Inferior parietal cortex (tissue), 1 donor: Measurements from ENCODE around the gene CEP192.

Source experiments
- DNase-seq: peaks from one replicate; pipeline ENCODE4 v3.0.0-alpha.2; 2016; ENCODE audit errors: extremely low spot score

The CEP192 gene

DNA sequence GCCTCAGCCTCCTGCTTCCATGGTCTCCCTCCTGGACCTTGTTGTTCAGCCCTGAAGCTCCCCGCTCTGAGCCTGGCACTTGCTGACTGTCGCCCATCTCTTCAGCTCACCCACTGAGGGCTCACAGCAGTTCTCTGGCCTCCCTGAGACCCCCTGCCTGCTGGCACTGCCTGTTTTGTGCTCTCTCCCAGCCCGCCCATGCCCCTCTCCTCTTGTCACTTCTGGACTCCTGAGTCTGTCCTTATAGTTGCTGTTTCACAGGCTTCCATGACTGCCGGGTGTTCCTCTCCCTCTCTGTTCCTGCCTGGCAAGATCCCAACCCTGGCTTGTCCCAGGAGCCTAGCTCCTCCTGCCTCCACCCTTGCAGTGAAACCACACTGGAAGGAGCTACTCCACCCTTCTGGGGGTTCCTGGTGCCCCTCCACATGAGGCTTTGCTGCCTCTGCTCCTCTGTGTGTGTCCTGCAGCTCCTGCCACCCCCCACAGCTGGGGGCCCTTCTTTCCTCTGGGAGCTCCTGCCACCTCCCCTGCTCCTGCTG, 110.6 kb downstream of the CEP192 start:
- no peak for DNase-seq

DNA sequence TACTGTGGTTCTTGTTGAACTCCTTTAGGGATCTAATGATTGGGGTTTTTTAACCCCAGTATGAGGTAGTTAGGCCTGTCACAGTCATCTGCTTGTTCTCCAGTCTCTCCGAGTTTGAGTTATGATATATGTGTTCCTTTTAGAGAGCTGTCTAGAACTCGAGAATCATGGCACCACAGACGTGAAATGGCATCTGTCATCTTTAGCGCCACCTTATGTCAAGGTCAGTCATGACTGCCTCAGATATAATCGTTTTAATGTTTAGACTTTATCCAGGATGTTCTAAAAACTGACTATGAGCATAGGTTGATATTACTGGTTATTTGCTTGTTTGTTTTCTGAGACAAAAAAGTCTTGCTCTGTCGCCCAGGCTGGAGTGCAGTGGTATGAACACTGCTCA, 112.2 kb downstream of the CEP192 start:
- no peak for DNase-seq

DNA sequence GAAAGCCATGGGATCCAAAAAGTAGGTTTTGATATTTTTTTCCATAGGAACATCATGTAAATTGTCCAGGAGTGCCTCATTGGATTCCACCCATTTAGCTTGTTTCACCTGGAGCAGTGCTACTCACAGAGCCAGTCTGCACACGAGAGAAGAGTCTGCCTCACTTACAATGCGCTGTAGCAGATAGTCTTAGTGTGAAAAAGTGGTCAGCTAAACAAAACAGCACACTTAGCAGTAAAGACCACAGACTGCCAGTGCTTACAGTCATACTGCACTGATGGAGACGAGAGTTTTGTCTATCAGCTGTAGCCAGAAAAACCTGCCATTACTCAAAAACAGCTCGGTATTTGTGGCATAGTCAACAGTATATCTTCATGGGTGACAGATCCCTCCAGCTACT, 113.9 kb downstream of the CEP192 start:
- DNase-seq: no peak

DNA sequence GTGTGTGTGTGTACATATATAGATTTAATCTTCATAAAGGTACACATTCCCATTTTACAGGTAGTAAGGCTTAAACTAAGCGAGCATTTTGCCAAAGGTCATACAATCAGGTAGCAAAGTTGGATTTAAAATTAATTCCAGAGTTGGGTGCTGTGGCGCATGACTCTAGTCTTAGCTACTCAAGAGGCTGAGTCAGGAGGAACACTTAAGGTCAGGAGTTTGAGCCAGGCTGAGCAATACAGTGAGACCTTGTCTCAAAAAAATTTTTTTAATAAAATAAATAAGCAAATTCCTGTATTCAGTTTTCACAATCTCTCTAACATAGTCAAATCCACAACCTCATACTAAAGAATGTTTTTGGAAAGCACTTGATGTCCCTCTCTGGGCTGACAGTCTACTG, 115.9 kb downstream of the CEP192 start:
- no peak for DNase-seq

DNA sequence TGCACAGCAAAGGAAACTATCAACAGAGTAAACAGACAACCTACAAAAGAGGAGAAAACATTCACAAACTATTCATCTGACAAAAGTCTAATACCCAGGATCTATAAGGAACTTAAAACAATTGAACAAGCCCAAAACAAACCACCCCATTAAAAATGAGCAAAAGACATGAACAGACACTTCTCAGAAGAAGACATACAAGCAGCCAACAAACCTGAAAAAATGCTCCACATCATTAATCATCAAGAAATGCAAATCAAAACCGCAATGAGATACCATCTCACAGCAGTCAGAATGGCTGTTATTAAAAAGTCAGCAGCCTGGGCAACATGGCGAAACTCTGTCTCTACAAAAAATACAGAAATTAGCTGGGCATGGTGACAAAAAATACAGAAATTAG, 117.2 kb downstream of the CEP192 start:
- no peak for DNase-seq

DNA sequence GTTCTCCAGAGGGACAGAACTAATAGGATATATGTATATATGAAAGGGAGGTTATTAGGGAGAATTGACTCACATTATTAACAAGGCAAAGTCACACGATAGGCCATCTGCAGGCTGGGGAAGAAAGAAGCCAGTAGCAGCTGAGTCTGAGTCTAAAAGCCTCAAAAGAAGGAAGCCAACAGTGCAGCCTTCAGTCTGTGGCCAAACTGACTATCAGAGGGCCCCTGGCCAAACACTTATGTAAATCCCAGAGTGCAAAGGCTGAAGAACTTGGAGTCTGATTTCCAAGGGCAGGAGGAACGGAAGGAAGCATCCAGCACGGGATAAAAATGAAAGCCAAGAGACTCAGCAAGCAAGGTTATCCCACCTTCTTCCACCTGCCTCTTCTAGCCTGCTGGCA, 119.4 kb downstream of the CEP192 start:
- no peak for DNase-seq

DNA sequence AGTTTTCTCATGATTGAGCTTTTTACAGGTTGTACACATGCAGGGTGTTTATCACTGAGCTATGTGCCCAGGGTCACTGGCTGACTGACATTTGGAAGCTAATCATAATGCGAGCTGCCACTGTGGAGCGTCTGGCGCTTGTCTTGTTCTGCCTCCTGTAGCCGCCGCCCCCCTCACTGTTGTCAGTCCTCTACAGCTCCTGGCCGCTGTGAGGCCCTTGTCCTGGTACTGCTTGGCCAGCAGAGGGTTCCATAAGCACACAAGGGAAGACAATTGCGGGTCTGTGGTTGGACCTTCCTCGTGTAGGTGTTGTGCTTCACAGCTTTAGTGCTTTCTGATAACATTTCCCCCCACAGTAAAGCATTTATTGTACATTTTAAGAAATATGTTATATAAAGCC, 121.8 kb downstream of the CEP192 start:
- peak; percentile 63 for DNase-seq

DNA sequence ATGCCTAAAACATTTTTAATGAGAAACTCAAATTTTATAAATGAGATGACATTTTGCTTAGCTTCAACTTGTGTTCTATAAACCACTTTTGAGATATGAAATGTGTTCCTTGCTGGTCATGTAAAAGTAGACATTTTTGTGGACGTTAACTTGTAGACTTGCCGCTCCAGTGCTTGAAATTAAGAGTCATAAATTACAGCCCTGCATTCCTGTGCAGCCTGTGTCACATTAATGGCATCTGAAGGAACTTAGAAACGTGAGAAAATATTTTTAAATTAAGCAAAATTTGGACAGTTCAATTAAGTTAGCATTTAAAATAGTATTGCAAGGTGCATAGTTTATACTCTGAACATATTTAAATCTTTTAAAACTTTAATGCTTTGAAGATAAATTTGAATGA, 129.1 kb downstream of the CEP192 start:
- no peak for DNase-seq

DNA sequence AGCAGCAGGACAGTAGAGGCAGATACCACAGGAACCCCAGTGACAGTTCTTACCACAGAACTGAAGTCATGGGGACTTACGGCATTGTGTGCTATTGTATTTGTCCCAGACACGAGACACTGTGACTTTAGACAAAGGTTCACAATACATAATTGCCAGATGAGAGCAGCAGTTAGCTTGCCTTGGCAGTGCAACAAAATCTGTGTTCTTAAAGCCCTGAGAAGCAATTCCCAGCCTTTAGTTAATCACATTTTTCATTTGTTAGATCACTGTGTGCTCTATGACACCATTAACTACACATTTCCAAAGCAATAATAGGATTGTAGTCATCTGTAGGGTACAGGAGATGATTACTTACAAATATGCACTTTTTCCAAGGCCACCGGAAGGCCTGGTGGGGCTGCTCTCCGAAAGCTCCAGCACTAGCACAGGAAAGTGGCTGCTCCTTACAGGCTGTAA, 129.8 kb downstream of the CEP192 start:
- no peak for DNase-seq

DNA sequence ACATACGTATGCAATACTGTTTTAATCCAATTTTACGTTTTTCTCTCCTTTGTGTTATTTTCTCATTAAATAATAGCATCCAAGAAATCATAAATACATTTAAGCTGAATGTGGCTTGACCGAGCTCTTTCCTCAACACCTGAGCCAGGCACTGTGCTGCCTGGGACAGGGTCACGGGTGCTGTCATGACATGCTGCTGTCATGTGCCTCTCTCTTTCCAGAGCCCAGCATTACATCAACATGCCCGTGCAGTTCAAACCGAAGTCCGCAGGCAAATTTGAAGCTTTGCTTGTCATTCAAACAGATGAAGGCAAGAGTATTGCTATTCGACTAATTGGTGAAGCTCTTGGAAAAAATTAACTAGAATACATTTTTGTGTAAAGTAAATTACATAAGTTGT, 133.2 kb downstream of the CEP192 start:
- DNase-seq: no peak

DNA sequence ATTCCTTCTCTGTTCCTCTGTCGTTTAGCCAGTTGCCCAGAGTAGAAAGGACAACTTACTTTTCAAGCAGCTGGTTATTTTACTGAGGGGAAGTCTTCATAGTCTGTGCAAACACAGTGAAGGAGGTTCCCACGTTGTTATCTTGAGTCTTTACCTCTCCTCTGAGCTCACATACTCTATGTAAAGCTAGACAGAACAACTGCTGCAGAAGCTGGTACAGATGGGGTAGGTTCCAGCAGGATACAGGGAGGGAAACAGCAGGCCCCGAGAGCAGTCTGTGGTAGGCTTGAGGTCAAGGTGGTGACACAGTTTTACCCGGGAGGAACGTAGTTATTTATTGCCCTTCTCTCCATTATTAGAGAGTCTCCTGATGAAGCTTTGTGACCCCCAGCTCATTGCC, 134.0 kb downstream of the CEP192 start:
- no peak for DNase-seq

DNA sequence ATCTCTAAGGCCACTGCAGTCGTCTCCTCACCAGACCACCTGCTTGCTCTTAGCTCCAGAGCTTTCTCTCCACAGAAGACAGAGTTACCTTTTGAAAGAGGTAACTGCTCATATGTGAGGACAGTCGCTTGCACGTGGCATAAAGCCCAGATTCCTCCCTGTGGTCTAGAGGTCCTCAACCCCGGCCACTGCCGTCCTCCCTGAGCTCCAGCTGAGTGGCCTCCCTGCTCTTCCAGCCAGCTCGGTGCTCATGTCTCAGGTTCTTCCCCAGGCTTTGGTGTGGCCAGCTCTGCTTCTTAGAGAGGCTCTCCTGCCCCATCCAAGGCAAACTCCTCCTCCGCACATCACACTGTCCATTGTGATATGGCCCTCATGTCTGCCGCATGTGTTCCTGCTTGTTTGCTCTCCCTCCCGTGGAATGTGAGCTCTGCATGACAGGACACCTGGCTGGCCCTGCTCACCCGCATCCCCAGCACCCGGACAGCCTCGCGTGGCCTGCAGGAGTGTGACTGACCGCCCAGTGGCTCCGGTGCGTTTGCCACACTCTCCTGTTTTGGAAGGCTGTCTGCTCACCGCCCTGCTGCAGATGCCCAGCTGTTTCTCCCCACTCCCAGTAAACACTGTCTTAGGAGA, 135.9 kb downstream of the CEP192 start:
- no peak for DNase-seq

DNA sequence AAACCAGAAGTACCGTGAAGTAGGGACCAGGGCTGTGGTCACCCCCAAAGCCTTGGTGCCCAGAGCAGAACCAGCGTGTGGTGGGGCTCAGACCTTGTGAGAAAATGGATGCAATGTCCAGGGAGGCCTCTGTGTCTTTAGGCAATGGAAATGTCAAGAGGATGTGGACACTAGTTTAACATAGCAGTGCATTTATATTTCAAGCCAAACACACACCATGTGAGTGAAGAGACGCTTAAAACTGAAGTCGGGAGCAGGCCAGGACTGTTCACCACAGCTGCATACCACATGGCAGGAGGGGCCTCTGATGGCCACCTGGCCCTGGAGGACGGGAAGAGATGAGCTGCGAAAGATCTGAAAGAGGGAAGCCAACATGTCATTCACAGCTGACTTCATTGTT, 140.1 kb downstream of the CEP192 start:
- DNase-seq: no peak

DNA sequence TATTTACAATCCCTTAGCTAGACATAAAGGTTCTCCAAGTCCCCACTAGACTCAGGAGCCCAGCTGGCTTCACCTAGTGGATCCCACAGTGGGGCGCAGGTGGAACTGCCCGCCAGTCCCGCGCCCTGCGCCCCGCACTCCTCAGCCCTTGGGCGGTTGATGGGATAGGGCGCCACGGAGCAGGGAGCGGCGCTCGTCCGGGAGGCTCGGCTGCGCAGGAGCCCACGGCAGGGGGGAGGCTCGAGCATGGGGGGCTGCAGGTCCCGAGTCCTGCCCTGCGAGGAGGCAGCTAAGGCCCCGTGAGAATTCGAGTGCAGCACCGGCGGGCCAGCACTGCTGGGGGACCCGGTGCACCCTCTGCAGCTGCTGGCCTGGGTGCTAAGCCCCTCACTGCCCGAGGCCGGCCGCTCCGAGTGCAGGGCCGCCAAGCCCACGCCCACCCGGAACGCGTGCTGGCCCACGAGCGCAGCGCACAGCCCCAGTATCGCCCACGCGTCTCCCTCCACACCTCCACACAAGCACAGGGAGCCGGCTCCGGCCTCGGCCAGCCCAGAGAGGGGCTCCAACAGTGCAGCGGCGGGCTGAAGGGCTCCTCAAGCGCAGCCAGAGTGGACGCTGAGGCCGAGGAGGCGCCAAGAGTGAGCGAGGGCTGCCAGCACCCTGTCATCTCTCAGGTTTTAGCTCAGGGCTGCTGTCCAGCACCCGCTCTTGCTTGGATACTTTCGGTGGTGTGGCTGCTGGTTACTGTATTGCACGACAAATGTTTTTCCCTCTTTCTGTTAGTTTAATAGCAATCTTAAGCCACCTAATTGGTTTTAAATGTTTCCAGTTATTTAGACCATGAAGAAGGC, 143.6 kb downstream of the CEP192 start:
- DNase-seq: no peak

DNA sequence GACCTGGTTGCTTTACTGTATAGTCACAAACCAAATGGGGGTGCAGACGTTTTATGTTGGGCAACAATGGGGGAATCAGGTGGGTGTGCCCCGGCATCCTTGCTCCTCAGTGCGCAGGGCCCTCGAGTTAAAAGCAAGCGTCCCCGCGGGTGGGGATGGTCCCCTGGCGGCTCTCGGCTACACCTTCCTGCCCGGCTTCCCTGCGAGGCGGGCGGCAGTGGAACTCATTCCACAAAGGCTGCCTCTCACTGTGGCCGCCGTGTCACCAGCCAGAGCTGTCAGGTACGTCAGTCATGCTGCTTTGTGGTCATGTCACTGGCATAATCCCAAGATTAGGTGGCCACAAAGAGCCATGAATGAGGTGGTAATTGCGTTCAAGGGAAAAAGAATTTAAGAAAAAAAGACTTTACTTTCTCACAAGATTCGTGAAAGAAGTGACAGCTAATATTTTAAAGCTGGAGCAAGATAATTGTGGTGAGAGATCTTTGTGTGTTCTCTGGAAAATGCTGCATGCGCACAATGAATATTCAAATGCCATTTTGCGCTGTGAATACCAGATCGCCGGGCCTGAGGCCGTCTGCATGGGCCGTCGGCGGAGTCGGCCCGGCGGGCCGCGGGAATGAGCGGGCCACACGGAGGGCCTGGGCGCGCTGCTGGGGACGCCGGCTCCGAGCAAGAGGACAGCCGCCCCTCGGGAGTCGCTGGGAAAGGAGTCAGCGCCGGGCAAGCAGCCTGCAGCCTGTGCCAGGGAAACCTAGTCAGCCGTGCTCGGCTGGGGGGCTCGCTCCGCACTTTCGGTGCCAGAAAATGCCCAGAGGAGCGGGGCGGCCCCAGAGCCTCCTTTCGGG, 145.1 kb downstream of the CEP192 start:
- DNase-seq: no peak

DNA sequence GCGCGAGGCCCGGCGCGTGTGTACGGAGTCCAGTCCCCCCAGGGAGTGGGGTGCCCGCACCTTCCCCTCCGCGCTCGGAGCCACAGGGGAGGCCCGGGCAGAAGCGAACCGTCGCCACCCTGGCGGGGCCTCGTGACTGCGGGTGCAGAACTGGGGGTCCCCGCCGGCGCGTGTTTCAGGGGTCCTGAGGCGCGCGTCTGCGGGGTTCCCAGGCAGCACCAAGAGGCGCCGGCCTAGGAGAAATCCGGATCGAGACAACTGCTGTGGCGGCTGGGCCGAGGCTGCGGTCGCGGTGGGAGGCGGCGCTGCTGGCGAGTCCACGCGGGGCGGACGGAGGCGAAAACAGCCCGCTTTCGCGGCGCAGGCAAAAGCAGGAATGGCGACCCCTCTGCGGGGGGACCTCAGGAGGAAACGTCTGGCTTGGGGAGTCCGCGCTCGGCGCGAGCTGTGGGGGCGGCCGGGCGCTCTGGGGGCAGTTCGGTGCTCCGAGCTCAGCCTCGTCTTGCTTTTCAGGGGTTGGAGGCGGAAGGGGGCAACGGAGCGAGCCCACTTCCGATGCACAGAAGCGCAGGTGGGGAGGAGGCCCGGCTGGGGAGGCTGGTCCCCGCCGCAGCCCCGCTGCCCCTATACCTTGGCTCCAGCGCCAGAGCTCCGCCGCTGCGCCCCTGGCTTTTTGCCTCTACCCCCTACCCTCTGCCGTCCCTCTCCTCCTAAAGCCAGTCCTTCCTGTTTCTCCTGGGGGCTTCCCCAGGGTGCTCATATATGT, 145.9 kb downstream of the CEP192 start:
- DNase-seq: no peak

DNA sequence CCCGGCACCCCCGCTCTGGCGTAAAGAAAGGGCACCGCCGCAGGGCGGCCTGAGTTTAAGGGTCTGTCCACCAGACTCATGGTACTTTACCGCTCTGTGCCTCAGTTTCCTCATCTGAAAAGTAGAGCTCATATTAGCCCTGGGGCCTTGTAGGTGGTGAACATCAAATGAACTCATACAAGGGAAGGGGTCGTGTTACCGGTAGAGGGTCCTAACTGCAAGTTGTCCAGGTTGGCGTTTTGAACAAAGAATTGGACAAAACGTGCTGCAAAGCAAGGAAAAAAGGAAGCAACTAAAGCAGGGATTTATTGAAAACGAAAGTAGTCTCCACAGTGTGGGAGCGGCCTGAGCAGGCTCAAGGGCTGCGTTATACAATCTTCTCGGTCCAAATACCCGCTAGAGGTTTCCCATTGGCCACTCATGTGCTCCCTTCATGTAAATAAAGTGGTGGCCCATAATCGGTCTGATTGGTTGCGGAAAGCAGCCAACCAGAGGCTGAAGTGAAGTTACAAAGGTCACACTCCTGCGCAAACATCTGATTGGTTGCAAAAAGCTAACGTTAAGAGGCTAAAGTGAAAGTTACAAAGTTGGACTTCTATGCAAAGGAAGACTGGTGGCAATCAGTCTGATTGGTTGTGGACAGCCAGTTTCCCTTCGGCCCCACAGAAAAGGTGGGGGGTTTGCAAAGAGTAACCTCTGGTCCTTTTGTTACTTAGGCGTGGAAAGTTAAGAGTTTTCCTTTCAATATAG, 146.7 kb downstream of the CEP192 start:
- DNase-seq: no peak

DNA sequence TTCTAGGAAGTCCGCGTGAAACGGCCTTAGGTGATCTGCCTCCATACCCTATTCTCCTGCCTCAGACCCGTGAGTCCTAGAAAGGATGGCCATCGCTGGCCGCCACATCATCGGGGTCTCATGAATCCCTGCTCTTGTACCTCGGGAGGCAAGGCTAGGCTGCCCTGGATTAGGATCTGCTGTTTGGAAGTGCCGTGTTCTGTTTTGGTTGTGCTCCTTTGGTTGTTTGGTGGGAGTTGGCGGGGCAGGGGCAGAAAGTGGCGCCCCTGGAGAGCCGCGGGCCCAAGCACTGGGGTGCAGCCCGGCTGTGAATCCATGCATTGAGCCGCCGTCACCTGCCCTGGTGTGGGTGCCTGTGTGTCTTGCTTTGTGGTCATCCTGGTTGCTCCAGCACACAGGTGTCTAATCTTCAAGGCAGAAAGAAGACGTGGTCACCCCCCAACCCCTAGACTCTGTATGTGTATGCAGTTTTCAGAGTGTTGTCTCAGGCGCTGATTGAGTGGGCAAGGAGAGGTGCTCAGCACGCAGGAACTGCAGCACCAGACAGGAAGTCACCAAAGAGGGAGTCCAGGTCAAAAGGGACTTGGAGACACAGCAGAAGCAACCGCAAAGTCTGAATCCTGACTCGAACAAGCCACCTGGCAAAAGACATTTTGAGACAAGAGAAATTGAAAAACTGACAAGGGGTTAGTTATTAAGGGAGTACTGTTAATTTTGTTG, 147.4 kb downstream of the CEP192 start:
- DNase-seq: no peak

DNA sequence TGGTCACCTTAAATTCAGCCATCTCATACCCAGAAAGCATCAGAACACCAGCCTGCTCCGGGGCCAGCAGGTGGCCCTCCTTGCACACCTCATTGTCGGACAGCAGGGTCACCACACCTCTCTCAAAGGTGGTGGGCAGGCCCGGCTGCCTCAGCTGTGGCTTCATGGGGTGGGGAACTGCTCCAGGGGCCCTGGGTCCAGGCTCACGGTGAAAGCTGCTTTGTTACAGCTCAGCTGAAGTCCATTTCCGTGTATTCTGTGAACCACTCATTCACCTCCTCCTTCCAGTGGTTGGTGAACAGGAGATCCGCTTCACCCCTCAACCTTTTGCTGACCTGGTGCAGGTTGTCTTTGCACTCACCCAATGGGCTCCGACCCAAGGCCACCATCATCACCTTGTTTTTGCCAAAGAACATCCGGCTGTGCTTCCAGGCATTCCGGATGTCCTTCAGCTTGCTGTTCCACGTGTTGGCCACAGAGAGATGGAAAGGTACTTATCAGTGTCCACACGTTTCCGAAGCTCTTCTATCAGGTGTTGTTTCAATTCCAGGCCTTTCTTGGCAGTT, 148.8 kb downstream of the CEP192 start:
- no peak for DNase-seq

DNA sequence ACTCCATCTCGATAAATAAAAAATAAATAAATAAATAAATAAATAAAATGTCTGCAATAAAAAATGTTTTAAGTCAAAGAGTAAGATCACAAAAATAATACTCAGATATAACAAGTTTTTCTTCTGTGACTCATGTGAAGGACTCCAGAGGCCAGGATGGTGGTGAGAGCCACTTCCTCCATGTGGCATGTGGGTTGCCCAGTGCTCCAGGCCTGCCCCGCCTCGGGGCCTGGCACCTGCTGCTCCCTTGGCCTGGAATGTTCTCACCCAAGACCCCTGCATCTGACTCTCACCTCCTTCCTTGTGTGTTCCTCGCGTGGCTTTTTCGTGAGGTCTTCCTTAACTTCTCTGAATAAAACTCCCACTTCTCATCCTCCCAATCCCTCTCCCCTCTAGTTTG, 150.0 kb downstream of the CEP192 start:
- DNase-seq: no peak
